Measurements from ENCODE around the gene BMPER. TPM values are rescaled to one million over a fixed set of nuclear protein-coding genes. Genes with fewer than 3 reads are reported as not detected.

Gene BMPER
- total RNA-seq, 1 donor, result 0.21 TPM

DNA sequence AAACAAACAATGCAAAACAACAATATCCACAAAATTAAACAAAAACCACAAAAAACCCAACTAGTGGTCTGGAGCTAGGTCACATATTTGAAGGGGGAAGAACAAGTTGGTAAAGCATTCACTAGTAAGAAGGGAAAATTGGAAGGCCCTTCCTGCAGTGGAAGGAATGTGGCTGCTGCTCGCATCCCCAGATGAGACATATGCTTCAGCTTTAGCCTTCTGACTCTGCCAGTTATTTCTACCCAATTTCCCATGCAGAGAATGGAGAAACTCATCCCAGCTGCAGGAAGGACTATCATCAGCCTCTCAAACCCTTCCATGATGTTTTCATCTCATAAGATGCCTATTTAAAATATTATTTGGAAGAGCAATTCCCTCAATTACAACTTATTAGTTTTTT is 176.6 kb downstream of the BMPER start:
- no peaks in the 10 kb centered on the region for H3K4me1 ChIP-seq (ENCODE audit: insufficient read depth, low read length)
- H3K9me3 ChIP-seq (ENCODE audit: low read depth, low read length), result no peaks in the 10 kb centered on the region
- H3K4me3 ChIP-seq (ENCODE audit: low read length), result no peak overlapping the region
- no peaks in the 10 kb centered on the region for H3K27me3 ChIP-seq (ENCODE audit: insufficient read depth, low read length)

- H3K9me3 ChIP-seq (ENCODE audit: low read depth, low read length), result no peaks in the 10 kb centered on the region
- no peaks in the 10 kb centered on the region for H3K27me3 ChIP-seq (ENCODE audit: insufficient read depth, low read length)
These were observed 178.1 kb downstream of the BMPER start for GRCh38 chr7:34083440-34083839.

DNA sequence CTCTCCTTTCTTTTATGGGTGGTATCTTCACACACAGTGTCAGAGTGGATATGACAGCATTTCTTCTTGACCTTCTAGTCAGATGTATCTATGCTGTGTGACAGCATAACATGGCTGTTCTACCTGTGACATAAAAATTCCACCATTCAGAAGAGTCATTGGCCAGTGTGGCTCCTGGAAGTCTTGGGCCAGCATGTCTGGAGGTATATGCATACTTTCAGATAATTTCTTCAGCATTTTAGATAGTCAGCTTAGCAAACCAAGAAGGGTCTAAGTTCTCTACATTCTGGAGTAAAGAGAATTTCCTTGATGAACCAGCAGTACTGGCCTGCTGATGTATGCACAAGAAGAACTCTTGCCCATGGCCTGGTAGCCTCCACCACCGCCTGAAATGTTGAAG is 179.3 kb downstream of the BMPER start:
- Histone ChIP-seq H3K4me3 (ENCODE audit: low read length) (no peak overlapping the region), H3K27me3 (ENCODE audit: insufficient read depth, low read length) (no peaks in the 10 kb centered on the region), H3K9me3 (ENCODE audit: low read depth, low read length) (no peaks in the 10 kb centered on the region), H3K4me1 (ENCODE audit: insufficient read depth, low read length) (no peaks in the 10 kb centered on the region)

More at GRCh38 chr7:34083440-34083839, 178.1 kb downstream of the BMPER start:
- Histone ChIP-seq H3K4me3 (ENCODE audit: low read length) (no peak overlapping the region), H3K4me1 (ENCODE audit: insufficient read depth, low read length) (no peaks in the 10 kb centered on the region)

DNA sequence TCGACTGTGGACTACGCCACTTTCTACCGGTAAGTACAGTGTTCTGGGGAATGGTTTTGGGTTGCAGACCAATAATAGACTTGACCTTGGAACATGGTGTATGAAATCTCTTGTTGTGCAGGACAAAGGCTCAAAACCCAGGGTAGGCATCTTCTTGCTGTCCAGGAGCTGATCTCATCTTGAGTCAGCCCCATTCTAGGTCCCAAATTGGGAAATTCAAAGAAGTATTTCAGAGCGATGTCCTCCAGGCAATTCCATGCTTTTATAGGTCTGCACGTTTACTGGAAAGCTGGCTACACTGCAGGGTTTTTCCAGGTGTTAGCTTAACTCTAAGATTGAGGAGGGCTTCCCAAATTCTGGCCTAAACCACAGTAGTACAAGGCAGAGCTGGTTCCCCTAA is 180.7 kb downstream of the BMPER start:
- Histone ChIP-seq H3K4me1 (ENCODE audit: insufficient read depth, low read length) (no peaks in the 10 kb centered on the region), H3K27me3 (ENCODE audit: insufficient read depth, low read length) (no peaks in the 10 kb centered on the region), H3K9me3 (ENCODE audit: low read depth, low read length) (no peaks in the 10 kb centered on the region), H3K4me3 (ENCODE audit: low read length) (no peak overlapping the region)

- H3K4me1 ChIP-seq (ENCODE audit: insufficient read depth, low read length), result no peaks in the 10 kb centered on the region
- no peak overlapping the region for H3K4me3 ChIP-seq (ENCODE audit: low read length)
- H3K9me3 ChIP-seq (ENCODE audit: low read depth, low read length), result no peaks in the 10 kb centered on the region
- H3K27me3 ChIP-seq (ENCODE audit: insufficient read depth, low read length), result no peaks in the 10 kb centered on the region
These were observed 181.6 kb downstream of the BMPER start for GRCh38 chr7:34086981-34087380.

- Histone ChIP-seq H3K4me1 (ENCODE audit: insufficient read depth, low read length) (no peaks in the 10 kb centered on the region), H3K9me3 (ENCODE audit: low read depth, low read length) (no peaks in the 10 kb centered on the region), H3K4me3 (ENCODE audit: low read length) (no peak overlapping the region), H3K27me3 (ENCODE audit: insufficient read depth, low read length) (no peaks in the 10 kb centered on the region)
These were observed 182.9 kb downstream of the BMPER start for GRCh38 chr7:34087892-34088891.

DNA sequence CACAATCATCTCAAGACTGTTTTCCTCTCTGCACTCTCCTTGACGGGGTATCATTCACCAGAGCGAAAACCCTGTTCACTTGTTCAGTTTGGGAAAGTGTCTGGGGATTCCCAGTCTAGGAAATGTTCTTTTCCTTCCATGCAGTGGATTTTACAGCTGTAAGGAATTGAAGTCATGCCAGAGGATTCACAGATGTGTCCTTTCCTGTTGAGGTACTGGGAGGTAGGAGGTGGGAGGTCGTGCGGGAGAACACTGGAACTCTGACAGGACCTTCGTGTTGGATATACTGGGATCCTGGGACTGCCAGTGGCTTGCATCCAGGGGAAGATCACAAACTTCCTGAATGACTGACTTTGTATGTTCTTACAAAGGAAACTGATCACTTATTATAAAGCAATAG is 185.5 kb downstream of the BMPER start:
- H3K4me3 ChIP-seq (ENCODE audit: low read length), result no peak overlapping the region
- no peaks in the 10 kb centered on the region for H3K27me3 ChIP-seq (ENCODE audit: insufficient read depth, low read length)
- no peaks in the 10 kb centered on the region for H3K9me3 ChIP-seq (ENCODE audit: low read depth, low read length)
- H3K4me1 ChIP-seq (ENCODE audit: insufficient read depth, low read length), result no peaks in the 10 kb centered on the region

GRCh38 chr7:34091321-34091917 is 186.1 kb downstream of the BMPER start:
- H3K4me3 ChIP-seq (ENCODE audit: low read length), result no peak overlapping the region
- no peaks in the 10 kb centered on the region for H3K9me3 ChIP-seq (ENCODE audit: low read depth, low read length)
- H3K27me3 ChIP-seq (ENCODE audit: insufficient read depth, low read length), result no peaks in the 10 kb centered on the region
- H3K4me1 ChIP-seq (ENCODE audit: insufficient read depth, low read length), result no peaks in the 10 kb centered on the region

- Histone ChIP-seq H3K4me3 (ENCODE audit: low read length) (no peak overlapping the region), H3K27me3 (ENCODE audit: insufficient read depth, low read length) (no peaks in the 10 kb centered on the region), H3K4me1 (ENCODE audit: insufficient read depth, low read length) (no peaks in the 10 kb centered on the region), H3K9me3 (ENCODE audit: low read depth, low read length) (no peaks in the 10 kb centered on the region)
These were observed 187.9 kb downstream of the BMPER start for GRCh38 chr7:34093276-34093675.

GRCh38 chr7:34096198-34096651 is 190.9 kb downstream of the BMPER start:
- no peaks in the 10 kb centered on the region for H3K27me3 ChIP-seq (ENCODE audit: insufficient read depth, low read length)
- no peak overlapping the region for H3K4me3 ChIP-seq (ENCODE audit: low read length)
- no peaks in the 10 kb centered on the region for H3K4me1 ChIP-seq (ENCODE audit: insufficient read depth, low read length)
- no peaks in the 10 kb centered on the region for H3K9me3 ChIP-seq (ENCODE audit: low read depth, low read length)

- Histone ChIP-seq H3K27me3 (ENCODE audit: insufficient read depth, low read length) (no peaks in the 10 kb centered on the region), H3K4me1 (ENCODE audit: insufficient read depth, low read length) (no peaks in the 10 kb centered on the region), H3K4me3 (ENCODE audit: low read length) (no peak overlapping the region), H3K9me3 (ENCODE audit: low read depth, low read length) (no peaks in the 10 kb centered on the region)
These were observed 191.4 kb downstream of the BMPER start for GRCh38 chr7:34096777-34097176.

DNA sequence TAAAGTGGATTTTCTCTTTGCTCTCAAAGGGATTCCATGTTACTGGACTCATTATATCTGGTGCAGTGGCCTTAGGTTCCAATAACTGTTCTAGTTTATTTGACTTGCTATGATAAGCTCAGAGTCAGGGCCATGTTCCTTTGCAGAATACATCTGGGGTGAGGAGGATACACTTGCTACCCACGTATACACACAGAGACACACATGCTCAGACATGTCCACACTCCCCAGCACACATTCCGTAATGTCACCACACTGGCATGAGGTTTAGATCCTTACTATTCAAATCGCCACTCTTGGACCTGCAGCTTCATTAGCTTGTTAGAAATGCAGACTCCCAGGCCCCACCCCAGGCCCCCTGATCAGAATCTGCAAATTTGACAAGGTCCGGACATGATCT is 195.3 kb downstream of the BMPER start:
- Histone ChIP-seq H3K4me3 (ENCODE audit: low read length) (no peak overlapping the region), H3K27me3 (ENCODE audit: insufficient read depth, low read length) (no peaks in the 10 kb centered on the region), H3K4me1 (ENCODE audit: insufficient read depth, low read length) (no peaks in the 10 kb centered on the region), H3K9me3 (ENCODE audit: low read depth, low read length) (no peaks in the 10 kb centered on the region)

DNA sequence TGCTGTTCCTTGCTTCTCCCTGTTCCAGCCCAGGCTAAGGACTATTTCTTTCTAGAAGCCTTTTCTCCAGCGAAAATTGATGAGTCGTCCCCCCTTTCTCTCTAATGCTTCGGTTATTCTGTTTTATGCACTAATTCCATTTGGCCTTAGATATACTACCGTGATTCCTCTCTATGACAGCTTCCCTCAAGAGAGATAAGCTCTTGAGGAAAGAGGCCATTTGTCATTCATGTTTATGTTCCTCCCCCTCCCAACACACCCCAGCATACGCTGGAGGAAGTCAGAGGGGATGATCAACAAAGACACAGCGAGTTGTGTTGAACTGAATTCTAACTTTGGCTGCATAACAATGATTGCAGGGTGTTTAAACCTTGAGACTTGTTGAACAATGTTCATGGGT is 198.8 kb downstream of the BMPER start:
- Histone ChIP-seq H3K9me3 (ENCODE audit: low read depth, low read length) (no peaks in the 10 kb centered on the region), H3K27me3 (ENCODE audit: insufficient read depth, low read length) (no peaks in the 10 kb centered on the region), H3K4me1 (ENCODE audit: insufficient read depth, low read length) (no peaks in the 10 kb centered on the region), H3K4me3 (ENCODE audit: low read length) (no peak overlapping the region)

DNA sequence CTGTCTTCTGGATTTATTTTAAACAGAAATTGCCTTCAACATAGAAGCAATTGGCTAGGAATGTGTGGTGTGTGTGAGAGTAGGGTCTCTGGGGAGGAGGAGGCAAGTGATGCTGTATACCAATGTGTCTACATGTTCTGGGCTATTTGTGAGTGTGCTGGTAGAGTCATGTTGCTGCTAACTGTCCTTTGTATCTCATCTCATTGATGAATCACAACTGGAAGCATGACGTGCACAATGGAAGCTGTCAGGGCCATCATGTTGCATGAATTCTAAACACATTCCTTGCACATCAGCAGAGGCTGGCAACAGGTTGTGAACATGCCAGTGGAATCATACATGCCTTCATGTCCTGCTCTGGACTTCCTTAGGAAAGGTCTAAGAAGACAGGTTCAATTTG is 199.7 kb downstream of the BMPER start:
- Histone ChIP-seq H3K9me3 (ENCODE audit: low read depth, low read length) (no peaks in the 10 kb centered on the region), H3K4me1 (ENCODE audit: insufficient read depth, low read length) (no peaks in the 10 kb centered on the region), H3K4me3 (ENCODE audit: low read length) (no peak overlapping the region), H3K27me3 (ENCODE audit: insufficient read depth, low read length) (no peaks in the 10 kb centered on the region)

DNA sequence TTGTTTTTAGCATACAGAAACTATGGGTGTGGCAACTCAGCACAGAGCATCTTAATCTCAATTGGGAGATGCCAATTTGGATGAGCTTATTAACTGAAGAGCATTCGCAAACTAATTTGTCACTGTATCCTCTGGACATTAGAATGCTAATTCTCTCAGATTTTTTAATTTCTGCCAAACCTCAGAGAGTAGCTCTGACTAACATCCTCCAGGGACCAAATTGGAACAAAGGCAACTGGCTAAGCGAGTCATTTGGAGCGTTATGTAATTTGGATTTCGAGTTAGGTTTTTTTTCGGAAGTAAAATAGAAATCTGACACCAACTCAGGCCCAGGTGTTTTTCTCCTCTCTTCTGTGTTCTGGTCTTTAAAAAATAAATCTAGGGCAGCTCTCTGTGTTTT is 201.9 kb downstream of the BMPER start:
- Histone ChIP-seq H3K9me3 (ENCODE audit: low read depth, low read length) (no peaks in the 10 kb centered on the region), H3K4me3 (ENCODE audit: low read length) (no peak overlapping the region), H3K4me1 (ENCODE audit: insufficient read depth, low read length) (no peaks in the 10 kb centered on the region), H3K27me3 (ENCODE audit: insufficient read depth, low read length) (no peaks in the 10 kb centered on the region)
